Smooth muscle cell (in vitro differentiated cells): Measurements from ENCODE around the gene CHST7. TPM values are rescaled to one million over a fixed set of nuclear protein-coding genes. Genes with fewer than 3 reads are reported as not detected.

Experiments
- DNase-seq: peaks from one replicate; lab custom pipeline; 2025; ENCODE audit not compliant: unreplicated experiment; lab: John Stamatoyannopoulos, UW
- H2AFZ ChIP-seq: fragments of 200-600 bp; sonication (generic); 2 replicates; pipeline ENCODE4 v1.6.0; 2016; ENCODE audit warnings: antibody characterized with exemption, low read depth, mild to moderate bottlenecking
- H3F3A ChIP-seq: fragments of 200-600 bp; sonication (generic); 2 replicates; pipeline ENCODE4 v1.6.0; 2017; ENCODE audit warnings: antibody characterized with exemption, low read depth
- H3K27ac ChIP-seq: fragments of 200-600 bp; sonication (generic); 2 replicates; pipeline ENCODE4 v1.5.1; 2016; ENCODE audit warnings: low read depth, mild to moderate bottlenecking
- H3K27me3 ChIP-seq: fragments of 200-600 bp; sonication (generic); 2 replicates; pipeline ENCODE4 v1.6.1; 2016; ENCODE audit warnings: low read depth, mild to moderate bottlenecking
- H3K36me3 ChIP-seq: fragments of 200-600 bp; sonication (generic); 2 replicates; pipeline ENCODE4 v1.5.1; 2016; ENCODE audit warnings: low read depth
- H3K4me1 ChIP-seq: fragments of 200-600 bp; sonication (generic); 2 replicates; pipeline ENCODE4 v1.5.1; 2016; ENCODE audit warnings: low read depth
- H3K4me2 ChIP-seq: fragments of 200-600 bp; sonication (generic); 2 replicates; pipeline ENCODE4 v1.6.0; 2016; ENCODE audit warnings: mild to moderate bottlenecking
- H3K4me3 ChIP-seq: fragments of 200-600 bp; sonication (generic); 2 replicates; pipeline ENCODE4 v1.5.1; 2016; ENCODE audit warnings: mild to moderate bottlenecking
- H3K79me2 ChIP-seq: fragments of 200-600 bp; sonication (generic); 2 replicates; pipeline ENCODE4 v1.6.0; 2016; ENCODE audit warnings: low read depth, mild to moderate bottlenecking
- H3K9ac ChIP-seq: fragments of 200-600 bp; sonication (generic); 2 replicates; pipeline ENCODE4 v1.6.0; 2016; ENCODE audit warnings: low read depth
- H3K9me3 ChIP-seq: fragments of 200-600 bp; sonication (generic); replicated peaks from 2 replicates; pipeline ENCODE4 v1.5.1; 2016; ENCODE audit warnings: low read depth
- H4K20me1 ChIP-seq: fragments of 200-600 bp; sonication (generic); 2 replicates; pipeline ENCODE4 v1.6.0; 2016; ENCODE audit warnings: low read depth
- WGBS: methylation state at CpG from one replicate; pipeline ENCODE4 v1.1.7; 2016; ENCODE audit warnings: low lambda C conversion rate; 5-methylcytosine and 5-hydroxymethylcytosine counted together
- polyA plus RNA-seq: library from polyadenylated mRNA; unstranded; fragments of >200 nt; fragmentation: Nextera tagmentation; extraction: Ambion mirVana; gene quantifications from 2 replicates; pipeline ENCODE4 v1.2.1, GENCODE V29; 2016
- total RNA-seq: library from RNA; depleted of rRNA; stranded (reverse); fragments of >200 nt; gene quantifications from 2 replicates; pipeline ENCODE4 v1.2.3, GENCODE V29; 2014
- TF ChIP-seq, protein P1 (sequence below): fragments of 200-600 bp; sonication (generic); IDR thresholded peaks from 2 replicates; pipeline ENCODE4 v1.5.1; 2017; ENCODE audit warnings: borderline replicate concordance, mild to moderate bottlenecking, antibody characterized with exemption; ENCODE audit not compliant: insufficient read depth, poor library complexity, severe bottlenecking

Gene CHST7
- total and polyA plus RNA-seq, 2 experiments from 2014 or later: 7.0 to 9.3 TPM

- 53% methylated on average over 1 of the region's 1 CpG for WGBS
- Histone ChIP-seq H3K36me3 (no peaks in the 10 kb centered on the region), H3K4me3 (no peak overlapping the region), H3K4me2 (no peak overlapping the region), H3F3A (no peaks in the 10 kb centered on the region), H3K27me3 (no peaks in the 10 kb centered on the region), H4K20me1 (no peaks in the 10 kb centered on the region), H3K79me2 (no peaks in the 10 kb centered on the region), H3K9ac (no peak overlapping the region), H3K4me1 (no peaks in the 10 kb centered on the region), H3K9me3 (no peaks in the 10 kb centered on the region), H2AFZ (no peak overlapping the region), H3K27ac (no peak overlapping the region)
- TF ChIP-seq, protein P1, sequence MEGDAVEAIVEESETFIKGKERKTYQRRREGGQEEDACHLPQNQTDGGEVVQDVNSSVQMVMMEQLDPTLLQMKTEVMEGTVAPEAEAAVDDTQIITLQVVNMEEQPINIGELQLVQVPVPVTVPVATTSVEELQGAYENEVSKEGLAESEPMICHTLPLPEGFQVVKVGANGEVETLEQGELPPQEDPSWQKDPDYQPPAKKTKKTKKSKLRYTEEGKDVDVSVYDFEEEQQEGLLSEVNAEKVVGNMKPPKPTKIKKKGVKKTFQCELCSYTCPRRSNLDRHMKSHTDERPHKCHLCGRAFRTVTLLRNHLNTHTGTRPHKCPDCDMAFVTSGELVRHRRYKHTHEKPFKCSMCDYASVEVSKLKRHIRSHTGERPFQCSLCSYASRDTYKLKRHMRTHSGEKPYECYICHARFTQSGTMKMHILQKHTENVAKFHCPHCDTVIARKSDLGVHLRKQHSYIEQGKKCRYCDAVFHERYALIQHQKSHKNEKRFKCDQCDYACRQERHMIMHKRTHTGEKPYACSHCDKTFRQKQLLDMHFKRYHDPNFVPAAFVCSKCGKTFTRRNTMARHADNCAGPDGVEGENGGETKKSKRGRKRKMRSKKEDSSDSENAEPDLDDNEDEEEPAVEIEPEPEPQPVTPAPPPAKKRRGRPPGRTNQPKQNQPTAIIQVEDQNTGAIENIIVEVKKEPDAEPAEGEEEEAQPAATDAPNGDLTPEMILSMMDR: no peak
- DNase-seq: no peak
Observed at GRCh38 chrX:46630141-46630540, 56.6 kb downstream of the CHST7 start.

- H3K4me1 ChIP-seq: no peaks in the 10 kb centered on the region
- H4K20me1 ChIP-seq: no peaks in the 10 kb centered on the region
- H3K27me3 ChIP-seq: no peaks in the 10 kb centered on the region
- no peak for DNase-seq
- H2AFZ ChIP-seq: no peak overlapping the region
- H3K27ac ChIP-seq: no peak overlapping the region
- no peak overlapping the region for H3K9ac ChIP-seq
- 46% methylated on average over 3 of the region's 3 CpGs for WGBS
- no peaks in the 10 kb centered on the region for H3K36me3 ChIP-seq
- TF ChIP-seq, protein P1: no peak
- no peak overlapping the region for H3K4me2 ChIP-seq
- H3F3A ChIP-seq: no peaks in the 10 kb centered on the region
- no peak overlapping the region for H3K4me3 ChIP-seq
- H3K79me2 ChIP-seq: no peaks in the 10 kb centered on the region
- no peaks in the 10 kb centered on the region for H3K9me3 ChIP-seq
Observed at GRCh38 chrX:46634577-46634976, 61.0 kb downstream of the CHST7 start.

- 77% methylated on average over 2 of the region's 2 CpGs for WGBS
- Histone ChIP-seq H3K36me3 (no peaks in the 10 kb centered on the region), H3K79me2 (no peaks in the 10 kb centered on the region), H2AFZ (no peak overlapping the region), H3K27me3 (no peaks in the 10 kb centered on the region), H3K9me3 (no peaks in the 10 kb centered on the region), H3K4me1 (no peaks in the 10 kb centered on the region), H3K4me3 (no peak overlapping the region), H3K4me2 (no peak overlapping the region), H3K9ac (no peak overlapping the region), H4K20me1 (no peaks in the 10 kb centered on the region), H3K27ac (no peak overlapping the region), H3F3A (no peaks in the 10 kb centered on the region)
- no peak for DNase-seq
- TF ChIP-seq, protein P1: no peak
Observed at GRCh38 chrX:46635186-46635585, 61.6 kb downstream of the CHST7 start.

DNA sequence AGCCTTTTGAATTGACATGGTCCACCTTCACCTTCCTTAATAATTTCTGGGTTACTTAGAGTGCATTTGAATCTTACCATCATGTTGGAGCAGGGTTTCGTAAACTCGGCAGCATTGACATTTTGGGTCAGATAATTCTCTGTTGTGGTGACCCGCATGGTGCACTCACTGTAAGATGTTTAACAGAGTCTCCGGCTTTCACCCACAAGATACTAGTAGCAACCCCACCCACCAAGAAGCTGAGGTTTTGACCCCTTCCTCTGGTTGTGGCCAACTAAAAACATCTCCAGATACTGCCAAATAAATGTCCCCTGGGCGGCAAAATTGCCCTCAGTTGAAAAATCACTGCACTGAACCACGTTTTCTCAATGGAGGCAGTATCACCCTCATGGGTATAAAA is 62.7 kb downstream of the CHST7 start:
- Histone ChIP-seq H3K27me3 (no peaks in the 10 kb centered on the region), H3K4me1 (no peaks in the 10 kb centered on the region), H3K4me3 (no peak overlapping the region), H3K36me3 (no peaks in the 10 kb centered on the region), H3K79me2 (no peaks in the 10 kb centered on the region), H2AFZ (no peak overlapping the region), H3F3A (no peaks in the 10 kb centered on the region), H3K9ac (no peak overlapping the region), H3K9me3 (no peaks in the 10 kb centered on the region), H3K27ac (no peak overlapping the region), H4K20me1 (no peaks in the 10 kb centered on the region), H3K4me2 (no peak overlapping the region)
- WGBS: 82% methylated on average over 6 of the region's 6 CpGs
- TF ChIP-seq, protein P1: no peak
- no peak for DNase-seq
